Measurements from ENCODE around the gene HPCAL1.

The HPCAL1 gene

DNA sequence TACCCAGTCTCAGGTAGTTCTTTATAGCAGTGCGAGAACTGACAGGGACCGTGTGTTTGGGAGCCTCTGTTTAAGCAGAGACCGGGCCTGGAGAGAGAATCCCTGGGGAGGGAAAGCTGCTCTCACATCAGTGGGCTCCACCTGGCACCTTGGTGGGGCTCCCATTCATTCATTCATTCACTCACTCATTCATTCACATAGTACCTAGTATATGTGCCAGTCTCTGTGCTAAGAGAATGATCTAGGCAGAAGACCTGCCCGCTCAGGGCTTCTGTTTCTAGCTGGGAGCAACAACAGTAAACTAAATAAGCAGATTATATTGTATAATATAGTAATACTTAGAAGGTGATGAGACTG is 17.8 kb downstream of the HPCAL1 start:
- no CpG with 5 or more reads among the region's 4 CpGs for WGBS (ENCODE audit: extremely low coverage, insufficient coverage, insufficient read length)
- no peak overlapping the region for H3K4me2 ChIP-seq (ENCODE audit: low read length)

GRCh38 chr2:10320933-10321332 is 18.2 kb downstream of the HPCAL1 start:
- H3K23ac ChIP-seq (ENCODE audit: low read length): no peak overlapping the region
- H2BK5ac ChIP-seq (ENCODE audit: low read depth, low read length, poor library complexity): no peak overlapping the region

More for the DNA sequence above, 17.8 kb downstream of the HPCAL1 start:
- Histone ChIP-seq H2BK120ac (ENCODE audit: insufficient read depth, low read length, poor library complexity) (no peak overlapping the region), H3K79me1 (ENCODE audit: low read length) (no peaks in the 10 kb centered on the region), H4K8ac (ENCODE audit: low read depth, low read length) (no peak overlapping the region), H4K12ac (ENCODE audit: low read depth, low read length) (no peak overlapping the region), H3K9ac (ENCODE audit: low read length) (no peak overlapping the region), H3K36me3 (ENCODE audit: control insufficient read depth in 1 of 2, insufficient read depth in 2 of 2, low read length in 2 of 2) (no peaks in the 10 kb centered on the region), H2BK5ac (ENCODE audit: low read depth, low read length, poor library complexity) (no peak overlapping the region), H3K18ac (ENCODE audit: low read length) (no peak overlapping the region), H2AFZ (ENCODE audit: insufficient read depth, low read length, poor library complexity) (no peak overlapping the region), H4K91ac (ENCODE audit: low read depth, low read length) (no peak overlapping the region), H3K79me2 (ENCODE audit: control insufficient read depth, insufficient read depth, low read length, poor library complexity) (no peaks in the 10 kb centered on the region), H3K4me1 (ENCODE audit: control insufficient read depth in 1 of 2, insufficient read depth in 2 of 2, low read length in 2 of 2) (peaks cover 4 to 5% of the 10 kb centered on the region in 2 experiments), H3K4ac (ENCODE audit: low read depth, low read length) (no peak overlapping the region), H3K27me3 (ENCODE audit: insufficient read depth, low read length) (no peaks in the 10 kb centered on the region), H3K4me3 (ENCODE audit: low read depth, low read length) (no peak overlapping the region), H3K14ac (ENCODE audit: low read length) (no peak overlapping the region), H2AK5ac (ENCODE audit: low read length) (no peak overlapping the region), H3K23ac (ENCODE audit: low read length) (no peak overlapping the region), H3K27ac (ENCODE audit: low read depth, low read length) (no peak overlapping the region), H2BK12ac (ENCODE audit: low read length) (no peak overlapping the region), H3K9me3 (ENCODE audit: insufficient read depth, low read depth, low read length) (peaks cover 2% of the 10 kb centered on the region)
- DNase-seq: no peak

GRCh38 chr2:10321622-10322021 is 18.9 kb downstream of the HPCAL1 start:
- Histone ChIP-seq H4K91ac (ENCODE audit: low read depth, low read length) (no peak overlapping the region), H3K4me1 (ENCODE audit: control insufficient read depth in 1 of 2, insufficient read depth in 2 of 2, low read length in 2 of 2) (peaks cover 4 to 5% of the 10 kb centered on the region in 2 experiments), H3K18ac (ENCODE audit: low read length) (no peak overlapping the region)

More at GRCh38 chr2:10320933-10321332, 18.2 kb downstream of the HPCAL1 start:
- Histone ChIP-seq H3K4me2 (ENCODE audit: low read length) (no peak overlapping the region), H3K9ac (ENCODE audit: low read length) (no peak overlapping the region), H4K91ac (ENCODE audit: low read depth, low read length) (no peak overlapping the region), H3K27ac (ENCODE audit: low read depth, low read length) (no peak overlapping the region), H2AFZ (ENCODE audit: insufficient read depth, low read length, poor library complexity) (no peak overlapping the region), H2BK12ac (ENCODE audit: low read length) (no peak overlapping the region), H2AK5ac (ENCODE audit: low read length) (no peak overlapping the region), H3K4ac (ENCODE audit: low read depth, low read length) (no peak overlapping the region), H3K36me3 (ENCODE audit: control insufficient read depth in 1 of 2, insufficient read depth in 2 of 2, low read length in 2 of 2) (no peaks in the 10 kb centered on the region), H3K27me3 (ENCODE audit: insufficient read depth, low read length) (no peaks in the 10 kb centered on the region), H3K79me1 (ENCODE audit: low read length) (no peaks in the 10 kb centered on the region), H4K12ac (ENCODE audit: low read depth, low read length) (no peak overlapping the region), H3K4me3 (ENCODE audit: low read depth, low read length) (no peak overlapping the region), H3K4me1 (ENCODE audit: control insufficient read depth in 1 of 2, insufficient read depth in 2 of 2, low read length in 2 of 2) (peaks cover 4 to 5% of the 10 kb centered on the region in 2 experiments), H3K9me3 (ENCODE audit: insufficient read depth, low read depth, low read length) (peaks cover 2% of the 10 kb centered on the region), H2BK120ac (ENCODE audit: insufficient read depth, low read length, poor library complexity) (no peak overlapping the region), H3K14ac (ENCODE audit: low read length) (no peak overlapping the region), H3K79me2 (ENCODE audit: control insufficient read depth, insufficient read depth, low read length, poor library complexity) (no peaks in the 10 kb centered on the region), H4K8ac (ENCODE audit: low read depth, low read length) (no peak overlapping the region), H3K18ac (ENCODE audit: low read length) (no peak overlapping the region)
- DNase-seq: no peak
- WGBS (ENCODE audit: extremely low coverage, insufficient coverage, insufficient read length): 100% methylated on average over 1 of the region's 9 CpGs

GRCh38 chr2:10322481-10322880 is 19.8 kb downstream of the HPCAL1 start:
- no peaks in the 10 kb centered on the region for H3K79me2 ChIP-seq (ENCODE audit: control insufficient read depth, insufficient read depth, low read length, poor library complexity)
- DNase-seq: no peak
- H3K23ac ChIP-seq (ENCODE audit: low read length): no peak overlapping the region
- H3K79me1 ChIP-seq (ENCODE audit: low read length): no peaks in the 10 kb centered on the region
- no peak overlapping the region for H2AK5ac ChIP-seq (ENCODE audit: low read length)
- H2BK5ac ChIP-seq (ENCODE audit: low read depth, low read length, poor library complexity): no peak overlapping the region
- H4K91ac ChIP-seq (ENCODE audit: low read depth, low read length): no peak overlapping the region
- H3K27ac ChIP-seq (ENCODE audit: low read depth, low read length): no peak overlapping the region
- no CpG with 5 or more reads among the region's 4 CpGs for WGBS (ENCODE audit: extremely low coverage, insufficient coverage, insufficient read length)
- H2AFZ ChIP-seq (ENCODE audit: insufficient read depth, low read length, poor library complexity): no peak overlapping the region
- H3K9me3 ChIP-seq (ENCODE audit: insufficient read depth, low read depth, low read length): peaks cover 2% of the 10 kb centered on the region
- H4K8ac ChIP-seq (ENCODE audit: low read depth, low read length): no peak overlapping the region
- H3K4me3 ChIP-seq (ENCODE audit: low read depth, low read length): no peak overlapping the region
- H3K27me3 ChIP-seq (ENCODE audit: insufficient read depth, low read length): no peaks in the 10 kb centered on the region
- no peak overlapping the region for H3K18ac ChIP-seq (ENCODE audit: low read length)
- H3K36me3 ChIP-seq (ENCODE audit: control insufficient read depth in 1 of 2, insufficient read depth in 2 of 2, low read length in 2 of 2): no peaks in the 10 kb centered on the region
- H3K4ac ChIP-seq (ENCODE audit: low read depth, low read length): no peak overlapping the region
- no peak overlapping the region for H2BK12ac ChIP-seq (ENCODE audit: low read length)
- no peak overlapping the region for H3K14ac ChIP-seq (ENCODE audit: low read length)
- no peak overlapping the region for H4K12ac ChIP-seq (ENCODE audit: low read depth, low read length)
- H3K4me2 ChIP-seq (ENCODE audit: low read length): no peak overlapping the region
- H2BK120ac ChIP-seq (ENCODE audit: insufficient read depth, low read length, poor library complexity): no peak overlapping the region
- H3K4me1 ChIP-seq (ENCODE audit: control insufficient read depth in 1 of 2, insufficient read depth in 2 of 2, low read length in 2 of 2): peaks cover 4 to 5% of the 10 kb centered on the region in 2 experiments
- no peak overlapping the region for H3K9ac ChIP-seq (ENCODE audit: low read length)

More at GRCh38 chr2:10321622-10322021, 18.9 kb downstream of the HPCAL1 start:
- H2BK5ac ChIP-seq (ENCODE audit: low read depth, low read length, poor library complexity): no peak overlapping the region
- no peaks in the 10 kb centered on the region for H3K79me1 ChIP-seq (ENCODE audit: low read length)
- no peak overlapping the region for H2AFZ ChIP-seq (ENCODE audit: insufficient read depth, low read length, poor library complexity)
- H3K4ac ChIP-seq (ENCODE audit: low read depth, low read length): no peak overlapping the region
- no peaks in the 10 kb centered on the region for H3K36me3 ChIP-seq (ENCODE audit: control insufficient read depth in 1 of 2, insufficient read depth in 2 of 2, low read length in 2 of 2)
- no peak overlapping the region for H3K14ac ChIP-seq (ENCODE audit: low read length)
- no peak overlapping the region for H2AK5ac ChIP-seq (ENCODE audit: low read length)
- DNase-seq: no peak
- H3K27me3 ChIP-seq (ENCODE audit: insufficient read depth, low read length): no peaks in the 10 kb centered on the region
- H3K23ac ChIP-seq (ENCODE audit: low read length): no peak overlapping the region
- no peak overlapping the region for H3K4me3 ChIP-seq (ENCODE audit: low read depth, low read length)
- no peak overlapping the region for H3K9ac ChIP-seq (ENCODE audit: low read length)
- peaks cover 2% of the 10 kb centered on the region for H3K9me3 ChIP-seq (ENCODE audit: insufficient read depth, low read depth, low read length)
- no peaks in the 10 kb centered on the region for H3K79me2 ChIP-seq (ENCODE audit: control insufficient read depth, insufficient read depth, low read length, poor library complexity)
- no peak overlapping the region for H3K4me2 ChIP-seq (ENCODE audit: low read length)
- no peak overlapping the region for H4K8ac ChIP-seq (ENCODE audit: low read depth, low read length)
- H3K27ac ChIP-seq (ENCODE audit: low read depth, low read length): no peak overlapping the region
- no peak overlapping the region for H2BK120ac ChIP-seq (ENCODE audit: insufficient read depth, low read length, poor library complexity)
- no CpG with 5 or more reads among the region's 6 CpGs for WGBS (ENCODE audit: extremely low coverage, insufficient coverage, insufficient read length)
- H2BK12ac ChIP-seq (ENCODE audit: low read length): no peak overlapping the region
- no peak overlapping the region for H4K12ac ChIP-seq (ENCODE audit: low read depth, low read length)
